Psoas muscle (tissue), 8 donors: ENCODE results near the gene ITPRIP. TPM values are rescaled to one million over a fixed set of nuclear protein-coding genes. Genes with fewer than 3 reads are reported as not detected.

Source experiments
- ATAC-seq, 4 donors: fragments of 200-7000 bp; cut with Tn5 transposase; one replicate each; pipeline ENCODE4 v1.9.1; 2020; ENCODE audit warnings: moderate library complexity in 3 of 4, mild to moderate bottlenecking in 2 of 4
- DNase-seq, 2 donors: peaks; one replicate each; pipeline ENCODE4 v3.0.0-alpha.2; 2020
- H3K27ac ChIP-seq: fragments of 200-600 bp; one replicate; pipeline ENCODE4 v1.8.0; 2022
- H3K27me3 ChIP-seq, 3 donors: fragments of 200-600 bp in 1 of 3; one replicate each; pipeline versions ENCODE4 v1.6.1 to v1.8.0; 2013 to 2022; ENCODE audit warnings: low read length in 2 of 3, mild to moderate bottlenecking in 2 of 3, moderate library complexity in 1 of 3; ENCODE audit not compliant: insufficient read depth in 3 of 3
- H3K36me3 ChIP-seq, 2 donors: fragments of 200-600 bp in 1 of 2; one replicate each; pipeline versions ENCODE4 v1.6.1 to v1.8.0; 2013 to 2022; ENCODE audit warnings: low read depth in 1 of 2, mild to moderate bottlenecking in 1 of 2, moderate library complexity in 1 of 2; ENCODE audit not compliant: insufficient read depth in 1 of 2
- H3K4me1 ChIP-seq: fragments of 200-600 bp; one replicate; pipeline ENCODE4 v1.8.0; 2022
- H3K4me3 ChIP-seq: fragments of 200-600 bp; one replicate; pipeline ENCODE4 v1.8.0; 2022; ENCODE audit warnings: mild to moderate bottlenecking
- H3K9me3 ChIP-seq: fragments of 200-600 bp; one replicate; pipeline ENCODE4 v1.8.0; 2022
- CTCF ChIP-seq: fragments of 200-600 bp; IDR thresholded peaks from one replicate; pipeline ENCODE4 v1.8.0; 2022; ENCODE audit warnings: antibody characterized with exemption
- WGBS, 3 donors: extraction: QIAGEN DNeasy Blood & Tissue Kit; methylation state at CpG; one replicate each; pipeline versions ENCODE4 v1.1.6 to v1.1.7; 2013; 5-methylcytosine and 5-hydroxymethylcytosine counted together
- intact Hi-C, 2 donors: fragments of 100-400 bp; cut with DNase I; formaldehyde crosslinking; loops; one replicate each; pipeline versions ENCODE4 v1.11.0 to v1.14.2; 2022
- polyA plus RNA-seq, 3 donors: library from polyadenylated mRNA; stranded (reverse); fragments of 200-250 nt; gene quantifications; one replicate each; pipeline ENCODE4 v1.2.3, GENCODE V29; 2013
- total RNA-seq, 4 donors: library from RNA; stranded (reverse); fragmentation: NEBNext Ultra II Directional in 2 of 4; extraction: Animal tissue kit (Norgen Biotek cat#: 25700) in 2 of 4; gene quantifications; one replicate each; pipeline versions ENCODE4 v1.2.1 to v1.2.4, GENCODE V29; 2021 to 2023
- donor health status: healthy with polysubstance abuse.
- donor health status: DM: no; HTN: no; CAD: no; lungs with moderate emphysema.
- donor health status: Bipolar disorder and iron deficiency.
- donor health status: healthy.
- donor health status: DM: yes; HTN: yes; CAD: no.
- donor health status: DM: no; HTN: no; CAD: no.
- donor health status: DM: no; HTN: no; CAD: no.
- donor health status: DM: yes; HTN: yes; CAD: no.

ITPRIP gene
- total and polyA plus RNA-seq, 7 donors = 6.2 to 118 (median 9.7) TPM

GRCh38 chr10:104262055-104262454, 76.2 kb downstream of the ITPRIP start:
- intact Hi-C loops = no loop called here
- DNase-seq = no peak
- WGBS, 3 donors = 61 to 75% (median 70%) methylated on average over 5 of the region's 5 CpGs
- no peak for TF ChIP-seq CTCF
- Histone ChIP-seq H3K4me1 (peaks cover 29% of the 10 kb centered on the region), H3K27ac (no peak overlapping the region), H3K27me3 (no peaks in the 10 kb centered on the region), H3K9me3 (no peaks in the 10 kb centered on the region), H3K36me3 (peaks cover 17 to 100% of the 10 kb centered on the region in 2 donors), H3K4me3 (no peak overlapping the region)
- no peak for ATAC-seq

- intact Hi-C loops = no loop called here
- TF ChIP-seq CTCF = no peak
- peaks cover 40% of the 10 kb centered on the region for H3K4me1 ChIP-seq
- peaks cover 13 to 87% of the 10 kb centered on the region in 2 donors for H3K36me3 ChIP-seq
- H3K27me3 ChIP-seq = no peaks in the 10 kb centered on the region
- H3K9me3 ChIP-seq = no peaks in the 10 kb centered on the region
- ATAC-seq (no peak), DNase-seq (no peak)
- H3K27ac ChIP-seq = peak overlapping the region; percentile 24
- H3K4me3 ChIP-seq = no peak overlapping the region
- 57 to 71% (median 68%) methylated on average over 3 of the region's 3 CpGs for WGBS, 3 donors
Observed at GRCh38 chr10:104260775-104261115, 77.5 kb downstream of the ITPRIP start.

- no peak for TF ChIP-seq CTCF
- H3K4me3 ChIP-seq = no peak overlapping the region
- ATAC-seq (no peak), DNase-seq (no peak)
- intact Hi-C loops = loop anchor here in 1 of 2 donors (10.0 kb wide), 1 partner anchor 135 kb away; the partner anchor contains the start of gene SFR1
- H3K9me3 ChIP-seq = no peaks in the 10 kb centered on the region
- peaks cover 40% of the 10 kb centered on the region for H3K4me1 ChIP-seq
- WGBS, 3 donors = 86 to 90% (median 90%) methylated on average over 6 of the region's 6 CpGs
- peaks cover 13 to 81% of the 10 kb centered on the region in 2 donors for H3K36me3 ChIP-seq
- no peaks in the 10 kb centered on the region for H3K27me3 ChIP-seq
- peak overlapping the region; percentile 24 for H3K27ac ChIP-seq
Observed at GRCh38 chr10:104259999-104260774, 78.1 kb downstream of the ITPRIP start.

Other genes starting within 250 kb of the ITPRIP start
- 1 to 10 TPM; 3.5 to 5.6 (median 3.9) TPM for gene SFR1, start 216.3 kb downstream of the ITPRIP start, total RNA-seq
- gene SFR1, start 216.3 kb downstream of the ITPRIP start, polyA plus RNA-seq = 1 to 10 TPM; 4.1 to 9.6 (median 5.5) TPM
- gene CFAP43, start 106.1 kb downstream of the ITPRIP start, total RNA-seq = under 1 TPM in 1 of 4 donors, not detected in 3; 0.04 TPM
- under 1 TPM in 2 of 3 donors, not detected in 1; 0.11 to 0.44 TPM for gene CFAP43, start 106.1 kb downstream of the ITPRIP start, polyA plus RNA-seq
- 100 to 1,000 TPM in 3 of 4 donors, 10 to 100 TPM in 1; 95.9 to 222 (median 114) TPM for gene GSTO1, start 83.6 kb downstream of the ITPRIP start, total RNA-seq
- 100 to 1,000 TPM in 2 of 3 donors, 10 to 100 TPM in 1; 73.7 to 742 (median 120) TPM for gene GSTO1, start 83.6 kb downstream of the ITPRIP start, polyA plus RNA-seq
- gene GSTO2, start 69.3 kb downstream of the ITPRIP start, total RNA-seq = 1 to 10 TPM; 1.2 to 3.3 (median 2.0) TPM
- 1 to 10 TPM in 2 of 3 donors, under 1 TPM in 1; 0.23 to 4.6 (median 1.1) TPM for gene GSTO2, start 69.3 kb downstream of the ITPRIP start, polyA plus RNA-seq
- under 1 TPM; 0.21 to 0.74 (median 0.56) TPM for gene CFAP58, start 15.4 kb upstream of the ITPRIP start, total RNA-seq
- 1 to 10 TPM in 1 of 3 donors, under 1 TPM in 2; 0.04 to 1.4 (median 0.07) TPM for gene CFAP58, start 15.4 kb upstream of the ITPRIP start, polyA plus RNA-seq